H9 (cell line): ENCODE data around the gene KLHL41. TPM values are rescaled to one million over a fixed set of nuclear protein-coding genes. Genes with fewer than 3 reads are reported as not detected.

ENCODE experiments used
- DNase-seq: peaks from one replicate; pipeline ENCODE4 v3.0.0-alpha.2; 2017
- H2AFZ ChIP-seq: one replicate; pipeline ENCODE4 v1.6.1; 2013; ENCODE audit warnings: mild to moderate bottlenecking, low read length, control low read depth, moderate library complexity
- H2AK5ac ChIP-seq: 2 replicates; pipeline ENCODE4 v1.6.1; 2013; ENCODE audit warnings: low read length, control low read depth, mixed read lengths; ENCODE audit not compliant: insufficient read length
- H2BK120ac ChIP-seq: one replicate; pipeline ENCODE4 v1.6.1; 2013; ENCODE audit warnings: low read depth, mild to moderate bottlenecking, low read length, control low read depth, inconsistent platforms; ENCODE audit not compliant: poor library complexity, severe bottlenecking
- H2BK12ac ChIP-seq: 2 replicates; pipeline ENCODE4 v1.6.1; 2013; ENCODE audit warnings: low read length, control low read depth, mixed read lengths, low read depth; ENCODE audit not compliant: insufficient read length
- H2BK15ac ChIP-seq: 2 replicates; pipeline ENCODE4 v1.6.1; 2013; ENCODE audit warnings: low read depth, low read length, control low read depth
- H2BK20ac ChIP-seq: one replicate; pipeline ENCODE4 v1.6.1; 2013; ENCODE audit warnings: low read depth, mild to moderate bottlenecking, low read length, control low read depth, inconsistent platforms; ENCODE audit not compliant: poor library complexity, severe bottlenecking
- H2BK5ac ChIP-seq: 2 replicates; pipeline ENCODE4 v1.6.1; 2013; ENCODE audit warnings: low read length, control low read depth, mixed read lengths; ENCODE audit not compliant: insufficient read length
- H3K14ac ChIP-seq: 2 replicates; pipeline ENCODE4 v1.6.1; 2013; ENCODE audit warnings: low read length, control low read depth; ENCODE audit not compliant: insufficient read depth
- H3K18ac ChIP-seq: 2 replicates; pipeline ENCODE4 v1.6.1; 2013; ENCODE audit warnings: low read depth, mild to moderate bottlenecking, mixed read lengths, low read length, control low read depth; ENCODE audit not compliant: insufficient read length
- H3K23ac ChIP-seq: 2 replicates; pipeline ENCODE4 v1.6.1; 2013; ENCODE audit warnings: low read length, control low read depth, mixed read lengths, low read depth; ENCODE audit not compliant: insufficient read length
- H3K23me2 ChIP-seq: 2 replicates; pipeline ENCODE4 v1.6.1; 2013; ENCODE audit warnings: low read depth, mild to moderate bottlenecking, mixed read lengths, low read length, control low read depth; ENCODE audit not compliant: insufficient read length, poor library complexity, severe bottlenecking
- H3K27ac ChIP-seq: 2 replicates; pipeline ENCODE4 v1.5.1; 2013; ENCODE audit warnings: low read length, control low read depth, mixed read lengths, low read depth; ENCODE audit not compliant: insufficient read length
- H3K27me3 ChIP-seq: 2 replicates; pipeline ENCODE4 v1.6.1; 2013; ENCODE audit warnings: low read length, control low read depth, inconsistent platforms; ENCODE audit not compliant: insufficient read depth
- H3K4ac ChIP-seq: 2 replicates; pipeline ENCODE4 v1.6.1; 2013; ENCODE audit warnings: low read depth, mild to moderate bottlenecking, control low read depth, inconsistent platforms, low read length, moderate library complexity
- H3K4me1 ChIP-seq: 2 replicates; pipeline ENCODE4 v1.6.1; 2013; ENCODE audit warnings: low read length, control low read depth, inconsistent platforms; ENCODE audit not compliant: insufficient read depth
- H3K4me2 ChIP-seq: 2 replicates; pipeline ENCODE4 v1.6.1; 2013; ENCODE audit warnings: low read length, control low read depth, mixed read lengths; ENCODE audit not compliant: insufficient read length, insufficient read depth
- H3K56ac ChIP-seq: 2 replicates; pipeline ENCODE4 v1.6.1; 2013; ENCODE audit warnings: low read depth, mild to moderate bottlenecking, mixed read lengths, low read length, control low read depth; ENCODE audit not compliant: insufficient read length
- H3K79me1 ChIP-seq: 2 replicates; pipeline ENCODE4 v1.6.1; 2013; ENCODE audit warnings: low read depth, mild to moderate bottlenecking, moderate library complexity, low read length, control low read depth, inconsistent platforms; ENCODE audit not compliant: insufficient read depth, poor library complexity, severe bottlenecking
- H3K79me2 ChIP-seq: 2 replicates; pipeline ENCODE4 v1.6.1; 2013; ENCODE audit warnings: low read length, control low read depth, inconsistent platforms; ENCODE audit not compliant: insufficient read depth
- H3K9ac ChIP-seq: 2 replicates; pipeline ENCODE4 v1.6.1; 2013; ENCODE audit warnings: low read length, control low read depth, mixed read lengths; ENCODE audit not compliant: insufficient read length; ENCODE audit errors: extremely low read depth
- H3K9me3 ChIP-seq: one replicate; pipeline ENCODE4 v1.6.1; 2013; ENCODE audit warnings: low read depth, low read length, inconsistent platforms; ENCODE audit not compliant: control insufficient read depth
- H3T11ph ChIP-seq: one replicate; pipeline ENCODE4 v1.6.1; 2013; ENCODE audit warnings: mild to moderate bottlenecking, low read length, control low read depth, inconsistent platforms
- H4K20me1 ChIP-seq: one replicate; pipeline ENCODE4 v1.6.1; 2013; ENCODE audit not compliant: control insufficient read depth, insufficient read length, insufficient read depth
- H4K5ac ChIP-seq: 2 replicates; pipeline ENCODE4 v1.6.1; 2013; ENCODE audit warnings: low read depth, mild to moderate bottlenecking, mixed read lengths, low read length, control low read depth; ENCODE audit not compliant: insufficient read length
- H4K8ac ChIP-seq: replicated peaks from 2 replicates; pipeline ENCODE4 v1.6.1; 2013; ENCODE audit warnings: low read length, control low read depth, mixed read lengths, low read depth; ENCODE audit not compliant: insufficient read length
- H4K91ac ChIP-seq: 2 replicates; pipeline ENCODE4 v1.6.1; 2013; ENCODE audit warnings: low read depth, mild to moderate bottlenecking, moderate library complexity, mixed read lengths, low read length, control low read depth; ENCODE audit not compliant: insufficient read length
- H3K27ac Mint-ChIP-seq, 3 experiments: 2 replicates in 2 of 3; 3 replicates in 1 of 3; pipeline ENCODE4 v1.8.0; 2020 to 2021; ENCODE audit warnings: mixed read lengths in 3 of 3, mild to moderate bottlenecking in 1 of 3, moderate library complexity in 1 of 3
- H3K27me3 Mint-ChIP-seq: 2 replicates; pipeline ENCODE4 v1.8.0; 2021; ENCODE audit warnings: low read depth, mild to moderate bottlenecking, moderate library complexity, mixed read lengths
- H3K36me3 Mint-ChIP-seq, 3 experiments: 2 replicates in 2 of 3; 3 replicates in 1 of 3; pipeline ENCODE4 v1.8.0; 2020 to 2021; ENCODE audit warnings: low read depth in 3 of 3, mixed read lengths in 3 of 3; ENCODE audit not compliant: insufficient read depth in 1 of 3
- H3K4me1 Mint-ChIP-seq, 2 experiments: 2 replicates each; pipeline ENCODE4 v1.8.0; 2020; ENCODE audit warnings: mixed read lengths in 2 of 2
- H3K4me3 Mint-ChIP-seq, 2 experiments: 2 replicates in 1 of 2; 3 replicates in 1 of 2; pipeline ENCODE4 v1.8.0; 2020 to 2021; ENCODE audit warnings: mild to moderate bottlenecking in 2 of 2, mixed read lengths in 2 of 2, moderate library complexity in 1 of 2
- H3K9me3 Mint-ChIP-seq, 2 experiments: 2 replicates in 1 of 2; 3 replicates in 1 of 2; pipeline ENCODE4 v1.8.0; 2020; ENCODE audit warnings: mild to moderate bottlenecking in 2 of 2, mixed read lengths in 2 of 2, moderate library complexity in 1 of 2
- WGBS: extraction: QIAGEN DNeasy Blood & Tissue Kit; methylation state at CpG from one replicate; pipeline ENCODE4 v1.1.7; 2013; ENCODE audit warnings: missing lambda C conversion rate, low lambda C conversion rate, mixed read lengths; ENCODE audit not compliant: insufficient read length; ENCODE audit errors: extremely low coverage; 5-methylcytosine and 5-hydroxymethylcytosine counted together
- total RNA-seq: library from RNA; stranded (reverse); gene quantifications from 2 replicates; pipeline ENCODE4 v1.2.1, GENCODE V29; 2021
- TF ChIP-seq, protein P1 (sequence below): fragments of 200-600 bp; sonication (generic); conservative IDR thresholded peaks from 3 replicates; pipeline ENCODE4 v1.8.0; 2021; ENCODE audit warnings: antibody characterized with exemption, mild to moderate bottlenecking

The KLHL41 gene
- total RNA-seq, 1 experiment from 2014 or later: not detected

DNA sequence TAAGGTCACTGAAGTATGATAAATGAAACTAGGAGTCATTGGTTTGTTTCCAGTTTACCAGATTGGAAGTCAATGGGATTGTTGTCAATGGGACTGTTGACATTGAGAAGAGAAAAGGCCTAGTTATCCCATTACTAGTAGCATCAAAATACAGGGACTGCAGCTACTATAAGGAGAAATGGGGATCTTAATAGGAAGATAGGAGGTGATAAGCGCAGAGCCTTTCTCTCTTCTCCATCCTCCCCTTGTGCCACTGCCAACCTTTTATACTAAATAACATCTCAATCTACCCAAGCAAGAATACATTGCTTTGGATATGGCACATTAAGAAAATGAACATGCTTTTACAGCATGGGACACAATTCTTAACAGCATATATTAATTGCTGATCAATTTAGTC is 40.7 kb upstream of the KLHL41 start:
- H3K23ac ChIP-seq: no peak overlapping the region
- H2BK15ac ChIP-seq: no peak overlapping the region
- H3T11ph ChIP-seq: no peak overlapping the region
- no peak overlapping the region for H3K18ac ChIP-seq
- H3K4ac ChIP-seq: no peak overlapping the region
- no peaks in the 10 kb centered on the region for H3K23me2 ChIP-seq
- H3K27ac Mint-ChIP-seq: no peak overlapping the region
- no peaks in the 10 kb centered on the region for H3K79me1 ChIP-seq
- H3K56ac ChIP-seq: no peak overlapping the region
- H2AFZ ChIP-seq: no peak overlapping the region
- H3K79me2 ChIP-seq: no peaks in the 10 kb centered on the region
- no peak overlapping the region for H2AK5ac ChIP-seq
- no peak overlapping the region for H2BK120ac ChIP-seq
- no peaks in the 10 kb centered on the region for H3K9me3 ChIP-seq
- TF ChIP-seq, protein P1, sequence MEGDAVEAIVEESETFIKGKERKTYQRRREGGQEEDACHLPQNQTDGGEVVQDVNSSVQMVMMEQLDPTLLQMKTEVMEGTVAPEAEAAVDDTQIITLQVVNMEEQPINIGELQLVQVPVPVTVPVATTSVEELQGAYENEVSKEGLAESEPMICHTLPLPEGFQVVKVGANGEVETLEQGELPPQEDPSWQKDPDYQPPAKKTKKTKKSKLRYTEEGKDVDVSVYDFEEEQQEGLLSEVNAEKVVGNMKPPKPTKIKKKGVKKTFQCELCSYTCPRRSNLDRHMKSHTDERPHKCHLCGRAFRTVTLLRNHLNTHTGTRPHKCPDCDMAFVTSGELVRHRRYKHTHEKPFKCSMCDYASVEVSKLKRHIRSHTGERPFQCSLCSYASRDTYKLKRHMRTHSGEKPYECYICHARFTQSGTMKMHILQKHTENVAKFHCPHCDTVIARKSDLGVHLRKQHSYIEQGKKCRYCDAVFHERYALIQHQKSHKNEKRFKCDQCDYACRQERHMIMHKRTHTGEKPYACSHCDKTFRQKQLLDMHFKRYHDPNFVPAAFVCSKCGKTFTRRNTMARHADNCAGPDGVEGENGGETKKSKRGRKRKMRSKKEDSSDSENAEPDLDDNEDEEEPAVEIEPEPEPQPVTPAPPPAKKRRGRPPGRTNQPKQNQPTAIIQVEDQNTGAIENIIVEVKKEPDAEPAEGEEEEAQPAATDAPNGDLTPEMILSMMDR: no peak
- H4K20me1 ChIP-seq: no peaks in the 10 kb centered on the region
- no peaks in the 10 kb centered on the region for H3K4me1 Mint-ChIP-seq
- H3K4me2 ChIP-seq: no peak overlapping the region
- H4K91ac ChIP-seq: no peak overlapping the region
- H4K8ac ChIP-seq: no peak overlapping the region
- H3K36me3 Mint-ChIP-seq: no peaks in the 10 kb centered on the region
- no peak overlapping the region for H3K14ac ChIP-seq
- no peak overlapping the region for H2BK20ac ChIP-seq
- H3K27me3 Mint-ChIP-seq: peaks cover 1% of the 10 kb centered on the region; the same call in 1 of the 2 replicates
- DNase-seq: no peak
- H4K5ac ChIP-seq: no peak overlapping the region
- no peak overlapping the region for H2BK5ac ChIP-seq
- no peak overlapping the region for H3K9ac ChIP-seq
- H3K4me3 Mint-ChIP-seq: no peak overlapping the region
- H2BK12ac ChIP-seq: no peak overlapping the region
- no peaks in the 10 kb centered on the region for H3K27me3 ChIP-seq
- WGBS: no CpG with 5 or more reads among the region's 1 CpG
- H3K4me1 ChIP-seq: no peaks in the 10 kb centered on the region
- H3K27ac ChIP-seq: no peak overlapping the region
- no peaks in the 10 kb centered on the region for H3K9me3 Mint-ChIP-seq
